Activated B cell treated with CpG ODN at 0.5 μM for 24 hours (primary cell): Measurements from ENCODE around the gene ANP32B. TPM values are rescaled to one million over a fixed set of nuclear protein-coding genes. Genes with fewer than 3 reads are reported as not detected.

Source experiments
- ATAC-seq: fragments of 200-7000 bp; cut with Tn5 transposase; one replicate; pipeline ENCODE4 v1.10.0; 2021; ENCODE audit warnings: low read depth, mild to moderate bottlenecking, moderate library complexity
- CTCF ChIA-PET: fragments of 350-600 bp; sonication (Branson Sonifier 250); formaldehyde crosslinking; loops from one replicate; lab custom pipeline; 2021; ENCODE audit warnings: antibody characterized with exemption; lab: Charles Lee
- POLR2A ChIA-PET: fragments of 350-600 bp; sonication (Branson Sonifier 250); formaldehyde crosslinking; loops from one replicate; lab custom pipeline; 2021; ENCODE audit warnings: antibody characterized with exemption; lab: Charles Lee
- DNase-seq: peaks from one replicate; pipeline ENCODE4 v3.0.0; 2022
- H3K27ac Mint-ChIP-seq: one replicate; pipeline ENCODE4 v1.8.0; 2020; ENCODE audit warnings: mixed read lengths
- H3K27me3 Mint-ChIP-seq: one replicate; pipeline ENCODE4 v1.8.0; 2021; ENCODE audit warnings: mixed read lengths
- H3K36me3 Mint-ChIP-seq: one replicate; pipeline ENCODE4 v1.8.0; 2021; ENCODE audit warnings: low read depth, mixed read lengths
- H3K4me1 Mint-ChIP-seq: one replicate; pipeline ENCODE4 v1.8.0; 2021; ENCODE audit warnings: mixed read lengths
- H3K4me3 Mint-ChIP-seq: one replicate; pipeline ENCODE4 v1.8.0; 2020; ENCODE audit warnings: mild to moderate bottlenecking, mixed read lengths
- H3K9me3 Mint-ChIP-seq: one replicate; pipeline ENCODE4 v1.8.0; 2020; ENCODE audit warnings: mixed read lengths
- CTCF ChIP-seq: fragments of 200-600 bp; IDR thresholded peaks from one replicate; pipeline ENCODE4 v1.8.0; 2022; ENCODE audit warnings: antibody characterized with exemption, mild to moderate bottlenecking
- intact Hi-C: fragments of 100-400 bp; cut with micrococcal nuclease; formaldehyde crosslinking; loops from one replicate; pipeline ENCODE4 v1.15.1; 2024
- total RNA-seq: library from RNA; stranded (reverse); gene quantifications from 2 replicates; pipeline ENCODE4 v1.2.3, GENCODE V29; 2022

Gene ANP32B
- total RNA-seq, 1 donor from 2014 or later: 162 TPM

DNA sequence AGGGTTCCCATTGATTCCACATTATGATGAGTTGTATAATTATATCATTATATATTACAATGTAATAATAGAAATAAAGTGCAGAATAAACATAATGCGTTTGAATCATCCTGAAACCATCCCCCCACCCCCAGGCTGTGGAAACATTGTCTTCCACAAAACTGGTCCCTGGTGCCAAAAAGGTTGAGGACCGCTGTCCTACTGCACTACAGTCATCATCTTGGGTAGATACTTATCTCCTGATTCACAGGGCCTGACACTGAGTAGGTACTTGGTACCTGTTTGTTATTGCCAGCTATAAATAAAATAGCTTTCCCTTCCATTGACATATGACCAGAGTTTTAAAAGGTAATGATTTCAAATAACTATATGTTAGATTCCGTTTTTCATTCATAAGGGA is 25.6 kb downstream of the ANP32B start:
- H3K27me3 Mint-ChIP-seq: no peaks in the 10 kb centered on the region
- CTCF ChIA-PET: no interaction called here
- no peak for TF ChIP-seq CTCF
- no peaks in the 10 kb centered on the region for H3K9me3 Mint-ChIP-seq
- POLR2A ChIA-PET: interaction anchor here (0.6 kb wide), 1 partner anchor 13 kb away, joined by 4 read pairs; no protein-coding TSS in a partner anchor
- intact Hi-C loops: no loop called here
- no peak overlapping the region for H3K4me3 Mint-ChIP-seq
- H3K4me1 Mint-ChIP-seq: peaks cover 16% of the 10 kb centered on the region
- no peak for ATAC-seq
- H3K36me3 Mint-ChIP-seq: peaks cover 91% of the 10 kb centered on the region
- no peak overlapping the region for H3K27ac Mint-ChIP-seq
- DNase-seq: no peak

GRCh38 chr9:98009437-98009836 is 26.3 kb downstream of the ANP32B start:
- ChIA-PET CTCF (no interaction called here), POLR2A (interaction anchor here (0.6 to 0.7 kb wide), 2 partner anchors 13 to 84 kb away, joined by 4 to 8 read pairs; no protein-coding TSS in a partner anchor)
- ATAC-seq: no peak
- DNase-seq: no peak
- Mint-ChIP-seq H3K36me3 (peaks cover 89% of the 10 kb centered on the region), H3K27me3 (no peaks in the 10 kb centered on the region), H3K9me3 (no peaks in the 10 kb centered on the region), H3K4me3 (no peak overlapping the region), H3K27ac (no peak overlapping the region), H3K4me1 (peaks cover 16% of the 10 kb centered on the region)
- no peak for TF ChIP-seq CTCF
- intact Hi-C loops: no loop called here

- DNase-seq (no peak), ATAC-seq (no peak)
- Mint-ChIP-seq H3K27ac (peak overlapping the region; percentile 47), H3K27me3 (no peaks in the 10 kb centered on the region), H3K4me1 (peaks cover 16% of the 10 kb centered on the region), H3K9me3 (no peaks in the 10 kb centered on the region), H3K4me3 (no peak overlapping the region), H3K36me3 (peaks cover 91% of the 10 kb centered on the region)
- intact Hi-C loops: loop anchor here (1.0 to 2.0 kb wide), 5 partner anchors 17 to 87 kb away; partner anchors contain the start of genes ANP32B and NANS
- ChIA-PET CTCF (interaction anchor here (1.0 kb wide), 1 partner anchor 23 kb away, joined by 3 read pairs; no protein-coding TSS in a partner anchor), POLR2A (interaction anchor here (0.7 to 1.2 kb wide), 4 partner anchors 23 to 88 kb away, joined by 3 to 8 read pairs (median 5); partner anchors contain the start of gene TRMO)
- no peak for TF ChIP-seq CTCF
Measured at GRCh38 chr9:98009936-98010335, 26.8 kb downstream of the ANP32B start.

GRCh38 chr9:98010445-98010844 is 27.3 kb downstream of the ANP32B start:
- Mint-ChIP-seq H3K36me3 (peaks cover 91% of the 10 kb centered on the region), H3K27me3 (no peaks in the 10 kb centered on the region), H3K4me3 (no peak overlapping the region), H3K9me3 (no peaks in the 10 kb centered on the region), H3K4me1 (peaks cover 21% of the 10 kb centered on the region), H3K27ac (peak overlapping the region; percentile 24)
- ATAC-seq (peak; percentile 96), DNase-seq (no peak)
- ChIA-PET POLR2A (interaction anchor here (1.0 to 1.2 kb wide), 4 partner anchors 23 to 88 kb away, joined by 3 to 5 read pairs (median 4); partner anchors contain the start of genes ANP32B and TRMO), CTCF (interaction anchor here (0.6 to 1.2 kb wide), 4 partner anchors 24 to 87 kb away, joined by 3 to 4 read pairs (median 4); partner anchors contain the start of genes ANP32B and TRMO)
- no peak for TF ChIP-seq CTCF
- intact Hi-C loops: loop anchor here (1.0 to 2.0 kb wide), 5 partner anchors 18 to 87 kb away; partner anchors contain the start of genes ANP32B and NANS

DNA sequence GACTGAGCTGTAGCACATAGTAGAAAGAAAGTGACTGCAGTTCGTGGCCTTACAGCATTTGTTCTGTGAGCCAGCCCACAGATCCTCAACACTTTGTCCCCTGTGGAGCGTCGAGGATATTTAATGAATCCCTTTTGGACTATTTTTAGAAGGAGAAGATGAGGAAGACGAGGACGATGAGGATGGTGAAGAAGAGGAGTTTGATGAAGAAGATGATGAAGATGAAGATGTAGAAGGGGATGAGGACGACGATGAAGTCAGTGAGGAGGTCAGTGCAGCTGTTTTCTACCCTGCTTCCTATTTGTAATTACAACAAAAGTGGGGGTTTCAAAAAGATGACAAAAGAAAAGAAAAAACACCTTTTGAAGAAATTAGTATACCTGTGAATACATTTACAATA is 28.0 kb downstream of the ANP32B start:
- no peaks in the 10 kb centered on the region for H3K9me3 Mint-ChIP-seq
- intact Hi-C loops: loop anchor here (2.0 kb wide), 2 partner anchors 18 to 24 kb away; no protein-coding TSS in a partner anchor
- peak overlapping the region; percentile 4 for H3K27ac Mint-ChIP-seq
- ATAC-seq: no peak
- CTCF ChIA-PET: interaction anchor here (0.6 to 1.2 kb wide), 4 partner anchors 24 to 88 kb away, joined by 3 to 4 read pairs (median 4); partner anchors contain the start of genes ANP32B and TRMO
- TF ChIP-seq CTCF: no peak
- no peak overlapping the region for H3K4me3 Mint-ChIP-seq
- peaks cover 25% of the 10 kb centered on the region for H3K4me1 Mint-ChIP-seq
- H3K27me3 Mint-ChIP-seq: no peaks in the 10 kb centered on the region
- DNase-seq: no peak
- peaks cover 89% of the 10 kb centered on the region for H3K36me3 Mint-ChIP-seq
- POLR2A ChIA-PET: interaction anchor here (1.0 to 1.2 kb wide), 4 partner anchors 24 to 89 kb away, joined by 3 to 5 read pairs (median 4); partner anchors contain the start of genes ANP32B and TRMO
